Measurements from ENCODE around the gene RHBDL2.
A peak's percentile ranks its signal among the peaks of the same experiment; 100 is the strongest.

Gene RHBDL2

GRCh38 chr1:38964140-38964548, 22.5 kb upstream of the RHBDL2 start:
- H3K27ac ChIP-seq = no peak overlapping the region
- TF ChIP-seq ZFX (IDR thresholded peaks at IDR 0.05; ENCODE audit: borderline replicate concordance) (no peak), CTCF (IDR thresholded peaks at IDR 0.05) (peak; percentile 44)

GRCh38 chr1:38962560-38962959, 20.9 kb upstream of the RHBDL2 start:
- no peak overlapping the region for H3K27ac ChIP-seq
- no peak for TF ChIP-seq ZFX (IDR thresholded peaks at IDR 0.05; ENCODE audit: borderline replicate concordance)

GRCh38 chr1:38962113-38962512, 20.5 kb upstream of the RHBDL2 start:
- TF ChIP-seq CTCF (IDR thresholded peaks at IDR 0.05) (no peak), ZFX (IDR thresholded peaks at IDR 0.05; ENCODE audit: borderline replicate concordance) (no peak)
- H3K27ac ChIP-seq = no peak overlapping the region

- peak overlapping the region; percentile 48; the same call in 1 of the 2 replicates for H3K27ac ChIP-seq
- no peak for TF ChIP-seq ZFX (IDR thresholded peaks at IDR 0.05; ENCODE audit: borderline replicate concordance)
- TF ChIP-seq CTCF (IDR thresholded peaks at IDR 0.05) = no peak
Measured at GRCh38 chr1:38958967-38959366, 17.3 kb upstream of the RHBDL2 start.

GRCh38 chr1:38953433-38953860, 11.8 kb upstream of the RHBDL2 start:
- no peak for TF ChIP-seq CTCF (IDR thresholded peaks at IDR 0.05)
- TF ChIP-seq ZFX (IDR thresholded peaks at IDR 0.05; ENCODE audit: borderline replicate concordance) = no peak
- no peak overlapping the region for H3K27ac ChIP-seq

- peak overlapping the region; percentile 37 for H3K27ac ChIP-seq
- TF ChIP-seq ZFX (IDR thresholded peaks at IDR 0.05; ENCODE audit: borderline replicate concordance) (no peak), CTCF (IDR thresholded peaks at IDR 0.05) (no peak)
Measured at GRCh38 chr1:38950553-38950952, 8.9 kb upstream of the RHBDL2 start.

- no peak for TF ChIP-seq ZFX (IDR thresholded peaks at IDR 0.05; ENCODE audit: borderline replicate concordance)
- TF ChIP-seq CTCF (IDR thresholded peaks at IDR 0.05) = no peak
- no peak overlapping the region for H3K27ac ChIP-seq
Measured at GRCh38 chr1:38944547-38944946, 2.9 kb upstream of the RHBDL2 start.

Data from 22Rv1 (cell line).